ENCODE measurements around the gene WBP1.
"Not testable (repeated sequence)": the region's sequence is repeated elsewhere in the genome, so short reads cannot be mapped to it uniquely, and the experiment has no call there.

WBP1 gene

DNA sequence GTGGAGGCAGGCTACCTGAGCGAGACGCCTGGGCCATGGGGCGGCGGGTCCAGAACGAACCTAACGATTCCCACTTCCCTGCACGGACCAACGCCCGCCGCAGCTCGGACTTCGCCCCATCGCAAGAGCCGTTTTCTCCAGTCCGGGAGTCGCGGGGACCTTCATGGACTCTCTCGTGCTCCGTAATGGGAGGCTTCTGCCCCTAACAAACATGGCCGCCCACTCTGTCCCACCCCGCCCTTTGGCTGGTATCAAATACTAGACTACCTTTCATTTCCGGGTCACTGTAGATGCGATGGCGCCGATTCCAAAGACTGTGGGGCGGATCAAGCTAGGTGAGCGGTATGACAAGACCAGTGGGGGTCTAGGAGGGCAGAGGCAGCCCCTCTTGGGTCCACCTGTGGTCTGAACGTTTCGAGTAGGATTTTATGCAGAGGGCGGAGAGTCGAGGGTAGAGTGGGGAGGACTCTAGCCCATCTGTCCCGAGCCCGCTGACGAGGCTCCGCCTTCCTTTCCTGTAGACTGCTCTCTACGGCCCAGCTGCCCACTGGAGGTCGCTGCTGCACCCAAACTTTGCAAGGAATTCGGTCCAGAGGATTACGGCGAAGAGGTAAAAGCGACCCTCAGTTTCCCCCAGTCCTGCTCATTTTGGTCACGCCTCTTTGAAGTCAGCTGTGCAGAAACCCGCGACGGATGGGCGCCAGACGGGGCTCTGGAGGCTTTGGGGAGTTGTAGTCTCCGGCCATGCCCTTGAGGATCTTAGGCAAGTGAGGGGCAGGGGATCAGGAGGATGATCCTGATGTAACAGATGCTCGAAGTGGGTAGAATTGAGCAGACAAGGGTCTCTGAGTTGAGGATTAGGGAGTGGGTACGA lies 24.8 kb downstream of the WBP1 start, which contains the start of the genes CCDC142 and TTC31:
TSS of gene CCDC142 (minus strand) at position 198 of the 874 bp plus-strand sequence. CDS start at position 37, 161 bp downstream.
TSS of gene TTC31 (plus strand) at position 281 of the 874 bp plus-strand sequence. CDS start at position 296, 15 bp downstream.
- FAIRE-seq: peak; percentile 70

- FAIRE-seq: not testable (repeated sequence)
Observed at GRCh38 chr2:74483675-74484164, 25.5 kb downstream of the WBP1 start.

DNA sequence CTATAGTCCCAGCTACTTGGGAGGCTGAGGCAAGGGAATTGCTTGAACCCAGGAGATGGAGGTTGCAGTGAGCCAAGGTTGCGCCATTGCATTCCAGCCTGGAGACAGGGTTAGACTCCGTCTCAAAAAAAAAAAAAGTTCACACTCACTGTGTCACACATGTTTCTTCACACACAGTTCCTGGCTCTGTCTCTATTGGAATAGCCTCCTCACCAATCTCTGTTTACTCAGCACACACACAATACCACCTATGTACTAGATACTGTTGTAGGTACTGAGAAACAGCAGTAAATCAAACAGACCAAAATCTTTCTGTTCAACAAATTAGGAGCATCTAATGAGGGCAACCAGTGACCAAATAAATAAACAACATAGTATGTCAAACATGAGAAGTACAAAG lies 27.9 kb downstream of the WBP1 start:
- no peak for FAIRE-seq

DNA sequence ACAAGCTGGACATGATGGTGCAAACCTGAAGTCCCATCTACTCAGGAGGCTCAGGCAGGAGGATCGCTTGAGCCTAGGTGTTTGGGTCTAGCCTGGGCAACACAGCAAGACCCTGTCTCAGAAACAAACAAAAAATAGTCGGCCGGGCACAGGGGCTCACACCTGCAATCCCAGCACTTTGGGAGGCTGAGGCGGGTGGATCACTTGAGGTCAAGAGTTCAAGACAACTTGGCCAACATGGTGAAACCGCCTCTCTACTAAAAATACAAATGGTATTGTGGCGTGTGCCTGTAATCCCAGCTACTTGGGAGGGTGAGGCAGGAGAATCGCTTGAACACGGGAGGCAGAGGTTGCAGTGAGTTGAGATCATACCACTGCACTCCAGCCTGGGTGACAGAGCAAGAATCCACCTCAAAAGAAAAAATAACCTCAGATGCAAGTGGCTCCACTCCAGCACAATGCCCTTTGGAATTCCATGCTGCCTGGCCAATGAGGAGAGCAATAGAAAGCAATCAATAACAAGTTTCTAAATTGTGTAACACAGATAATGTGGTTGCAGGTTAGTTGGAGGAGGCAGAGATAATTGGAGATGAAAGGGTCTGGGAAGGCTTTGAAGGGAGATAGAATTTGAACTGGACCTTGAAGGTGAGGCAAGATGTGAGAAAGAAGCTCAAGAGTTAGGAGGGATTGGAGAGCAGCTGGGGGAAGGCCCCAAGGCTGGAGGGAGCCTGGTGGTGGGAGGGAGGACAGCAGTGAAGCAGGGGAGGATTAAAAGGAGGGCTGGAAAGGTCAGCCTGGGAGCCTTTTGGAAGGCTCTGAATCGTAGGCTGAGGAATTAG lies 30.6 kb downstream of the WBP1 start:
- no peak for FAIRE-seq

DNA sequence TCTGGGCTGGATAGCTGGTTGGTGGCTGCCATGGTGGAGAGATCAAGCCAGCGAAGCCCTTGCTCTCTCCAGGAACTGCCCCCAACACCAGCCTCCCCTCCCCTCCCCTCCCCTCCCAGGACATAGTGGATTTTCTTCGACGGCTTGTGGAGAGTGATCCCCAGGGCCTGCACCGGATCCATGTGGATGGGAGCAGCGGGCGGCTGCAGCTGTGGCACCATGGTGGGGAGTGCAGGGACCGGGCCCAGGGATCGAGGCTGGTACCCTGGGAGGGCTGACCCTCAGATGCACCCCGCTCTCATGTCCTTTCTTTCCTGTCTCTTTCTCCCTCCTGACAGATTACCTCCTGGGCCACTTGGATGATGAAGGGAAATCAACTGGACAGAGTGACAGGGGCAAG lies 31.7 kb downstream of the WBP1 start:
- FAIRE-seq: no peak

DNA sequence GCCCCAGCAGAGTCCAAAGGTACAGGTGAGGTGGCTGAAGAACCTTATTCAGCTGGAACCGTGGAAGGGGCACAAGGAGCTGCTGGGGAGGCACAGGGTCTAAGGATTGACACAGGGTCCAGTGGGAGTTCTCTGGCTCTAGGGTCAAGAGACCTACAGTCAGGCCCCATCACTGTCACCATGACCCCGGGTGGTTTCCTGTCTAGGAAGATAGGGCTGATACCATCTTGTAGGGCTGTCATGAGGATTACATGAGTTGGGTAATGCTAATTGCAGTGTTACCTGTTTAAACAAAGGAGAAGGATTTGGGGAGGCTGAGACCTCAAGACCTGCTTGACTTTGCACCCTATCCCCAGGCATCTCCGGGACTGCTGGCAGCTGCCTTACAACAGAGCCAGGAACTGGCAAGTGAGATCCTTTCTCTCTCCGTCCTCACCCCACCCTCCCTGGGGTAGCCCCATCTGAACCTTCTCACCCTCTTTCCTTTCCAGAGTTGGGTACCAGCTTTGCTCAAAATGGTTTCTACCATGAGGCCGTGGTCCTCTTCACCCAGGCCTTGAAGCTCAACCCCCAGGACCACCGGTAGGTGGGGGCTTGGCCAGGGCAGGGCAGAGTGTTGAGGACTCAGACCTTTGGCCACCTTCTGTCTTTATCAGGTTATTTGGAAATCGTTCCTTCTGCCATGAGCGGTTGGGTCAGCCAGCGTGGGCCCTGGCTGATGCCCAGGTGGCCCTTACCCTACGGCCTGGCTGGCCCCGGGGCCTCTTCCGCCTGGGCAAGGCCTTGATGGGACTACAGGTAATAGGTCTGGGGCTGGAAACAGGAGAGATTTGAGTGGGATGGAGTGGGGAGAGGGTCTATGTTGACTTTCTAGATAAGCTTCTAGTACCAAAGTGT lies 33.7 kb downstream of the WBP1 start:
- FAIRE-seq: no peak

- FAIRE-seq: no peak
Observed at GRCh38 chr2:74493546-74493945, 35.3 kb downstream of the WBP1 start.

DNA sequence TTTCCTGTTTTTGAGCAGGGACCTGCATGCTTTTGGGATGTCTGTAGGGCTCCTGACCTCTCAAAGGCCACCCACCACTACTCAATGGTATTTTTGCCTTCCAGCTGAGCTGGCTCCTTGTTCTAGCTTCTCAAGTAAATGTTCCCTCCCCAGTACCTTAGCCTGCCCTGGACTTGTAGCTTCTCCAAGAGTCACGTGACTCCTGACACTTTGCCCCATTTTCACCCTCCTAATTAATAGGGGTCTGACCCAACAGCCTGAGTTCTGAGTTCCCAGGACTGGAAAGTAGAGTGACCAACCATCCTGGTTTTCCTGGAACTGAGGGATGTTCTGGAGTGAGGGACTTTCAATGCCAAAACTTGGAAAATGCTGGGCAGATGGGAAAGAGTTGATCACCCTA lies 37.2 kb downstream of the WBP1 start:
- FAIRE-seq: no peak

- FAIRE-seq: no peak
Observed at GRCh38 chr2:74496997-74497776, 38.9 kb downstream of the WBP1 start.

DNA sequence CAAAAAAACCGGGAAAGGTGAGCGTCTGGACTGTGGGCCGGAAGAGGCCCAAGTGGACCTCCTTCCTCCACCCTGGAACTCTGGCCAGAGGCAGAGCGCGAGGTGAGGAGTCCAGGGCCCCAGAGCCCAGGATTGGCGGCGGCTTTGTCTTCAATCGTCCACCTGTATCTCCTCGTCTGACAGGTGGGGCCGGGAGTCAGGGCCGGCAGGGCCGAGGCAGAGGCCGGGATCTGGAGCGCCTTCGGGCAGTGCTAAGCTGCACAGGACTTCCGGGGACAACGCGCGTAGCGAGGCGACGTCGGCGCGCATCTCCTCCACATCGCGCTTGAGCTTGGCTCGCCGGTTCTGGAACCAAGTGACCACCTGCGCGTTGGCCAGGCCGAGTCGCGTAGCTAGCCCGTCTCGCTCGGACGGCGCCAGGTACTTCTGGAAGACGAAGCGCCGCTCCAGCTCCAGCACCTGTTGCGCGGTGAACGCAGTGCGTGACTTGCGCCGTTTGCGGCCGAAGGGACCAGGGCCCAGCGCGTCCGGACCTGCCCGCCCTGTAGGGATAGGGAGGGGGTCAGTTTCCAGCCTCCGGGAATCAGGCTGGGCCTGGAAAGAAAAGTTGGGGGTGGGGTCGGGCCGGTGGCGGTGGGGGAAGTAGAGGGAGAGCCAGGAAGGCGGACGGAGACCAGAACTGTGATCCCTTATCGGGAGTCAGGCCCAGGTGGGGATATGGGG lies 39.7 kb downstream of the WBP1 start:
- FAIRE-seq: no peak

DNA sequence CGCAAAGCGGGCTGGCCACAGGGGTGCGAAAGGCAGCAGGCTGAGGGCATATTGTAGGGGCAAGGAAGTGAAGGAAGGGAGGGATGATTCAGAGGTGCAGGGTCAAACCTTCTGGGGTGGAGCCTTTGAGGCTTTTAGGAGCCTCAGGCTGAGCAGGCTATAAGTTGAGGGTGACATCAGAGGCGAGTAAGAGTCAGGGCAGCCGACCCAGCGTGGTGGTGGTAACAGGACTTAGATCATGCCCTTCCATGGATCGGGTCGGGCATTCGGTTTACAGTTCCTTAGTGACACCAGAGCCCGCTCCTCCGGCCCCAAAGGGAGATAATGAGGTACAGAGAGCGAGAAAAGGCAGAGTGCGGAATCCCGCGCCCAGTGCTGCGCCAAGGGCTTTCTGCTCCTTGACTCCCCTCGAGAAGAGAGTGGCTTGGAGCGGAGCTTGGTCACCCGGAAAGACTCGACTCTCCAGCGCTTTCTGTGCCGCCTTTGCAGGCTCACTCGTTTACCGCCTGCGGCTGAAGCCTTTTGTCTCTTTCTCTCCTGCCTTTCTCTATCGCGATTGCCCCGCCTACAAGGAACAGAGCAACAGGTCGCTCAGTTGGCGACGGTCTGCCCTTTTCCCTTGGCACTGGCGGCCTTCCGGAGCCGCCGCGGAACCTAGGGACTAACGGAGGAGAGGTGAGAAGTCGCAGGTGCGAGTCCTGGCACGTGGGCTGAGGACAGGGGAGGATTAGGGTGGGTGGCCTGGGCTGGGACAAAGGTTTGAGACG lies 40.4 kb downstream of the WBP1 start:
- no peak for FAIRE-seq

GRCh38 chr2:74499267-74499939 lies 41.2 kb downstream of the WBP1 start, which contains the start of gene LBX2:
Gene LBX2, minus strand, starts transcription at chr2:74499603. Its CDS starts 66 bp downstream, at chr2:74499537.
- FAIRE-seq: no peak

DNA sequence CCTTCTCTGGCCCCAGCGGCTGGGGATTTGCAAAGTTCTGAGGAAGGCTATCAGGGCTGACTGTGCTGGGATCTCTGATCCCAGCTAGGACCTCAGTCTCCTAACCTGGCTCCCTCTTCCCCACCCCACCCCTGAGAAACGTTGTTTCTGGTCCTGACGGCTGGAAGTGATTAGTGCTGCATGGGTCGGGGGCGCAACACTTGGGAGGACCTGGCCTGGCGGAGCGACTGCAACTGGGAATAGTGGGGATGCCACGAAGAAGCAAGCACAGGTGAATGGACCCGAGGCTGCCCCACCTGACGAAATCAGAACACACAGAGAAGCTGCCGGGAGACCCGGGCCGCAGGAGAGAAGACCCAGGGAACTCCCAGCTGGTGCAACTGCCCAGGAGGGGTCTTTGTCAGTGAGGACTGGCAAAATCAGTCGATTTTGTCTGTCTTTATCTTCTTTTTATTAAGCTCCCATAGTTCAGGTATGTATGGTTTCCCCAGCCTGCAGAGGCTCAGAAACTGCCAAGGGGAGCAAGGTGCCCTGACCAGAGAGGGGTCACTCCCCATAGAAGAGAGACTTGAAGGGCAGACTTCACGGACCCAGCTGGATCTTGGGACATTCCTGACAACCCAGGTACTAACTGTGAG lies 41.8 kb downstream of the WBP1 start:
- no peak for FAIRE-seq

GRCh38 chr2:74500578-74500946 lies 42.3 kb downstream of the WBP1 start:
- no peak for FAIRE-seq

- no peak for FAIRE-seq
Observed at GRCh38 chr2:74501335-74502071, 43.3 kb downstream of the WBP1 start.

- no peak for FAIRE-seq
Observed at GRCh38 chr2:74502147-74502719, 44.0 kb downstream of the WBP1 start.

- no peak for FAIRE-seq
Observed at GRCh38 chr2:74502720-74503505, 44.7 kb downstream of the WBP1 start.

Measured in endometrium (tissue), 2 donors.